MM.1S (cell line): ENCODE measurements around the gene ZSWIM9.

Source experiments
- DNase-seq: peaks from one replicate; pipeline ENCODE4 v3.0.0-alpha.2; 2015
- H2AFZ ChIP-seq: fragments of 300-600 bp; sonication (generic); 2 replicates; pipeline ENCODE4 v1.6.0; 2016; ENCODE audit warnings: antibody characterized with exemption, low read length
- H3F3A ChIP-seq: fragments of 300-600 bp; sonication (generic); 2 replicates; pipeline ENCODE4 v1.6.1; 2016; ENCODE audit warnings: mild to moderate bottlenecking, antibody characterized with exemption, low read length, moderate library complexity, mixed read lengths; ENCODE audit not compliant: insufficient read depth
- H3K27ac ChIP-seq: fragments of 300-600 bp; sonication (generic); 2 replicates; pipeline ENCODE4 v1.5.1; 2016; ENCODE audit warnings: mild to moderate bottlenecking, low read length
- H3K27me3 ChIP-seq: fragments of 300-600 bp; sonication (generic); replicated peaks from 2 replicates; pipeline ENCODE4 v1.6.0; 2016; ENCODE audit warnings: low read length; ENCODE audit not compliant: insufficient read depth
- H3K36me3 ChIP-seq: fragments of 300-600 bp; sonication (generic); replicated peaks from 2 replicates; pipeline ENCODE4 v1.6.1; 2016; ENCODE audit warnings: mild to moderate bottlenecking, low read length, mixed read lengths; ENCODE audit not compliant: insufficient read depth
- H3K4me1 ChIP-seq: fragments of 300-600 bp; sonication (generic); 2 replicates; pipeline ENCODE4 v1.6.1; 2016; ENCODE audit warnings: low read length, mixed read lengths
- H3K4me2 ChIP-seq: fragments of 300-600 bp; sonication (generic); 2 replicates; pipeline ENCODE4 v1.6.0; 2016; ENCODE audit warnings: low read depth, low read length
- H3K4me3 ChIP-seq: fragments of 300-600 bp; sonication (generic); 2 replicates; pipeline ENCODE4 v1.5.1; 2016; ENCODE audit warnings: low read length, mixed read lengths
- H3K79me2 ChIP-seq: fragments of 300-600 bp; sonication (generic); 2 replicates; pipeline ENCODE4 v1.6.1; 2016; ENCODE audit warnings: mixed run types, low read length, mixed read lengths
- H3K9ac ChIP-seq: fragments of 300-600 bp; sonication (generic); 2 replicates; pipeline ENCODE4 v1.6.1; 2016; ENCODE audit warnings: low read length, mixed read lengths
- H3K9me2 ChIP-seq: fragments of 300-600 bp; sonication (generic); replicated peaks from 2 replicates; pipeline ENCODE4 v1.6.1; 2016; ENCODE audit warnings: mild to moderate bottlenecking, low read length, mixed read lengths; ENCODE audit not compliant: insufficient read depth
- H3K9me3 ChIP-seq: fragments of 300-600 bp; sonication (generic); replicated peaks from 2 replicates; pipeline ENCODE4 v1.6.1; 2016; ENCODE audit warnings: mild to moderate bottlenecking, low read length, mixed read lengths; ENCODE audit not compliant: insufficient read depth
- H4K20me1 ChIP-seq: fragments of 300-600 bp; sonication (generic); 2 replicates; pipeline ENCODE4 v1.6.1; 2016; ENCODE audit warnings: mild to moderate bottlenecking, low read length, moderate library complexity, mixed read lengths; ENCODE audit not compliant: insufficient read depth
- CTCF ChIP-seq: fragments of 300-600 bp; sonication (generic); IDR thresholded peaks from 2 replicates; pipeline ENCODE4 v1.5.1; 2016; ENCODE audit warnings: antibody characterized with exemption, low read length, mixed read lengths
- EZH2 ChIP-seq: fragments of 300-600 bp; sonication (generic); optimal IDR thresholded peaks from 2 replicates; pipeline ENCODE3; 2017; ENCODE audit warnings: low read depth, mild to moderate bottlenecking, antibody characterized with exemption, low read length, mixed read lengths
- EZH2phosphoT487 ChIP-seq: fragments of 300-600 bp; sonication (generic); IDR thresholded peaks from 2 replicates; pipeline ENCODE4 v1.6.1; 2018; ENCODE audit warnings: antibody characterized with exemption, low read length

ZSWIM9 gene

GRCh38 chr19:48169939-48170803, at the start of gene ZSWIM9, which contains the start of gene LIG1:
TSS of gene ZSWIM9 (plus strand) at chr19:48170680. CDS start at chr19:48171803, 1,123 bp downstream.
TSS of gene LIG1 (minus strand) at chr19:48170344. CDS start at chr19:48165566, 4,778 bp downstream.
- Histone ChIP-seq H3K36me3 (no peaks in the 10 kb centered on the region), H3K9me3 (no peaks in the 10 kb centered on the region), H3K4me2 (peak within 1 kb of the TSS; percentile 83), H2AFZ (peak within 1 kb of the TSS; percentile 93), H3K9ac (peak within 1 kb of the TSS; percentile 96), H3K27me3 (no peaks in the 10 kb centered on the region), H3K9me2 (no peaks in the 10 kb centered on the region), H3F3A (peaks cover 10% of the 10 kb centered on the region), H3K79me2 (peaks cover 57% of the 10 kb centered on the region), H3K4me3 (peak within 1 kb of the TSS; percentile 99), H3K4me1 (peaks cover 23% of the 10 kb centered on the region), H3K27ac (peak within 1 kb of the TSS; percentile 92), H4K20me1 (peaks cover 8% of the 10 kb centered on the region)
- TF ChIP-seq EZH2phosphoT487 = no peak
- TF ChIP-seq EZH2 = no peak
- TF ChIP-seq CTCF = no peak
- DNase-seq = peak; percentile 94

- TF ChIP-seq CTCF = no peak
- TF ChIP-seq EZH2 = no peak
- no peak for TF ChIP-seq EZH2phosphoT487
- no peak overlapping the region for H3K4me2 ChIP-seq
- no peak for DNase-seq
- no peak overlapping the region for H3K27ac ChIP-seq
- no peaks in the 10 kb centered on the region for H4K20me1 ChIP-seq
- H3K4me1 ChIP-seq = peaks cover 26% of the 10 kb centered on the region
- H3F3A ChIP-seq = peaks cover 11% of the 10 kb centered on the region; the same call in 1 of the 2 replicates
- H3K9me3 ChIP-seq = no peaks in the 10 kb centered on the region
- no peaks in the 10 kb centered on the region for H3K27me3 ChIP-seq
- peaks cover 4% of the 10 kb centered on the region for H3K36me3 ChIP-seq
- no peaks in the 10 kb centered on the region for H3K9me2 ChIP-seq
- no peak overlapping the region for H3K9ac ChIP-seq
- no peaks in the 10 kb centered on the region for H3K79me2 ChIP-seq
- H3K4me3 ChIP-seq = no peak overlapping the region
- H2AFZ ChIP-seq = no peak overlapping the region
Measured at GRCh38 chr19:48121066-48121465, 49.4 kb upstream of the ZSWIM9 start.

GRCh38 chr19:48121909-48122371, 48.5 kb upstream of the ZSWIM9 start:
- TF ChIP-seq EZH2phosphoT487 = no peak
- no peak for TF ChIP-seq EZH2
- TF ChIP-seq CTCF = no peak
- Histone ChIP-seq H3K4me3 (no peak overlapping the region), H3K4me1 (peaks cover 26% of the 10 kb centered on the region), H3K9me2 (no peaks in the 10 kb centered on the region), H3K36me3 (peaks cover 4% of the 10 kb centered on the region), H3K9me3 (no peaks in the 10 kb centered on the region), H4K20me1 (no peaks in the 10 kb centered on the region), H3K27ac (peak overlapping the region; percentile 66), H3K4me2 (peak overlapping the region; percentile 58), H3K27me3 (no peaks in the 10 kb centered on the region), H3F3A (peaks cover 11% of the 10 kb centered on the region; the same call in 1 of the 2 replicates), H2AFZ (peak overlapping the region; percentile 59), H3K9ac (peak overlapping the region; percentile 8; the same call in 1 of the 2 replicates), H3K79me2 (no peaks in the 10 kb centered on the region)
- peak; percentile 83 for DNase-seq
